Inferior parietal cortex (tissue), 1 donor: ENCODE results near the gene RUNX3.

Source experiments
- DNase-seq: peaks from one replicate; pipeline ENCODE4 v3.0.0-alpha.2; 2016; ENCODE audit errors: extremely low spot score

The RUNX3 gene

DNA sequence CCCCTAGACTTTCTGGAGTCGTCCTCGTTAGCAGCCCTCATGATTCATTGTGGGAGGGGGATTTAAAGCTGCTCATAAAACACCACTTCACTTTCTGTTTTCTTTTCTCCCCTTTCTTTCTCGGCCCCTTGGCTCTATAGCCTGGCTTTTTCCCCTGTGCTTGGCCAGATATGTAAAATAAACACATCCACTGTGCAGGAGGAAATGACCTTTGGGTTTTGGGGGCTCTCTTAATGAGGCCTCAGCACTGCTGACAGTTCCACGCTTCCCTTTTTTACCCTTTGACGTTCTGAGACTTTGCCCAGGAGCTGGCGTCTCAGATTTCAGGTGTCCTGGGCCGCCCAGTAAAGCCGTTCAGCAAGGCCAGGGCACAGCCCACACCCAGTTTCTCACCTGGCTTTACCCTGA is 65.7 kb downstream of the RUNX3 start:
- no peak for DNase-seq

DNA sequence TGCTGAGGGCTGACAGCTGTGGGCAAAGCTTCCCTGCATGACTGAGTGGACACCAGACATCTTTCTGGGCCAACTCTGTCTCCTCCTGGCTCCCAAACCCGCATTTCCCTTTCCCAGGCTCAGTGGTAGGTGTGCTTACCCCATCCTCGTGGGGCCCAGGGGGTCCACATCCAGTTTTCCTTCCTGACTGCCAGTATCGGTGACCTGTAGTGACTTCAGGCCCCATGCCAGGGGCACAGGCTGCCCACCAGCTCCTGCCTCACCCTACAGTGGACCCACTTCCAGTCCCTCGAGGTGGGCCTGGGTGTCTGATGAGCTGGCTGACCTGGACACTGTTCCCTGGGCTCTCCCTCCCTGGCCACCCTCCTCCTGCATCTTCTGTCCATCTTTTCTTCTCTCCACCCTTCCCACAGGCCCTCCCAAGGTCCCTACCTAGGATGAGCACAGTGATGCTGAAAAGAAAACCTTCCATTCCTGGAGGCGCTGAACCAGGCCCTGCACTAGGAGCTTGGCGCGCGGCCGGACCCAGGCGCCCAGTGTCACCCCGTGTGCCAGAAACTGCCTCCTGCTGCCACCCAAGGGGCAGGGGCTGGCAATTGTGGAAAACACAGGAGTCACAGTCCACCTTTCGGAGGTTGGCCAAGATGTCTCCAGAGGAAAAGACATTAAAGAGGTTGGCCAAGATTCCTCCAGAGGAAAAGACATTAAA is 67.1 kb downstream of the RUNX3 start:
- DNase-seq: no peak

DNA sequence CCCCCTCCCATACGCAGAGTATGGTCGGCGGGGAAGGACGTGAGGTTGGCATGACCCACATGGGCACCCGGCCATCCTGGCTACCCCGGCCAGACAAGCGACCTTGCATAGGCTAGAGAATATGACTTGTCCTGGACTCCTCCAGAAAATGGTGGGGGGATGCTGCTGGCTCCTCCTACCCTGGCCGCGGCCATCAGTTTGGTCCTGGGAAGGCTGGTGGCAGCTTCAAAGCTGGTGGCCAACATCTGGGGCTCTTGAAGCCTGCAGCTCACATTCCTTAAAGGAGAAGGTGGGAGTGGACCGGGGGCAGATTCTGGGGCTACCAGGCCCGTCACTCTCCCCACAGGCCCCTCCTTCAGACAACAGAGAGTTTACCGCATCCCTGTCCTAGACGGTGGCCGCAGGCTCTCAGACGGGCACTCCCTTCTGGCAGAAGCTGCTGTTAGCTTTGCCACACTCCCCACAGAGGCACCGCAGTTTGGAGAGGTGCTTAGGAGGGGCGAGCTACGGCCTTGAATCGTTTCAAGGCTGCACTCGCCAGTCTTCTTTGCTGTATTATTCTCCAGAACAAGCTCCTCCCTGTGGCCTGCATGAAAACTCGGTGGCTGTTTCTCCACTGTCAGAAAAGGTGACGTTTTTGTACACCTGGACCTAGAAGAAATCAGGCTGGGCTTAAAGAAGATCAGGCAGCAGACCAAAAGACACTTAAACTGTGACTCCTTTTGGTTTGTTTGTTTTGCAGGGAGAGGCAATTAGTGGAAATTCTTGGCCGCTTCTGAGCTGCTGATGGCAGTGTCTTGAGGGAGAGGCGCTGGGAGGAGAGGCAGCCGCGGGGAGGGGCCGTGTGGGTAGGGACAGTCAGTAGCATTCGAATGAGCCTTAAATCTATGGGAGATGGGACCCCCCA is 68.0 kb downstream of the RUNX3 start:
- DNase-seq: no peak

DNA sequence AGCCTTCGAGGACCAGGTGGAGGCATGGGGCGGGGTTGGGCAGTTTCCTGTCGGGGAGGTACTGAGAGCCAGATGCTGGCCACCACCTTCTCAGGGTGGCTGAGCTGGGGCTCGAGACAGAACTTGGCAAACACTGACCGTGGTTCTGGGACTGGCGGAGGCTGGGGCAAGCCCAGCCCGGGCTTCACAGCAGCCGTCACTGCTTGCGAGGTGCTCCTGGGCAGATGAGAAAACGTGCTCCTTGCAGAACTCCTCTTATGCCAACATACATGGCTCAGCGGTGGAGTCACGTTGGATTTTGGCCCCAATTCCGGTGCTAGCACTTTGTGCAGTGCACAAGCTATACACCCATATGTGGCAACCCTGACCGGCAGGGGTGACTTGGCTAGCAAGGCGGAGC is 69.2 kb downstream of the RUNX3 start:
- DNase-seq: no peak

DNA sequence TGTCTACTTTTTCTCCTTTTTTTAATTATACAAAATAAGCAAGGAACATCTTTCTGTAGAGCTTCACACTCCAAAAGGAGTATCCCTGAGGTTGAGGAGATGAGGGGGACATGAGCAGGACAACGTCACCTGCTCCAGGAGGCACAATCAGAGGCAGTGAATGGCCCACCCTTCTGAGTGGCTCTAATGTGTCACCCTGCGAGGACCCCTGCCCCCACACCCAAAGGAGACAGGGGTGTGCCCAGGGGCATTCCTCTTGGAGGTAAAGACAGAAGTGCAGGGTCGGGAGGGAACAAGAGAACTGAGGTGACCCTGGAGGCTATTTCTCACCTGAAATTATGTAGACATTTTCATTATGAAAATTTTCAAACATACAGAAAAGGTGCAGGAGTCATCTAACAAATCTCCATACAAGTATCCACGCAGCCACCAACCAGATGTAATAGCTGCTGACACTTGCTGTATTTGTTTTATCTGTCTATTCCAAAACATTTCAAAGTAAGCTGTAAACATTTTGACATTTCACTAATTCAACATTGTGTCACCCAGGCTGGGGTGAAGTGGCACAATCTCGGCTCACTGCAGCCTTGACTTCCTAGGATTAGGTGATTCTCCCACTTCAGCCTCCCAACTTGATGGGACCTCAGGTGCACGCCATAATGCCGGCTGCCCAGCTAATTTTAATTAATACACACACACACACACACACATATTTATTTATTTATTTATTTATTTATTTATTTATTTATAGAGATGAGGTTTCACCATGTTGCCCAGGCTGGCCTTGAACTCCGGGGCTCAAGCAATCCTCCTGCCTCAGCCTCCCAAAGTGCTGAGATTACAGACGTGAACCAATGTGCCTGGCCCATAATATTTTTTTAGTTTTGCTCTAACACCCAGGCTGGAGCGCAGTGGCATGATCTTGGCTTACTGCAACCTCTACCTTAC is 70.7 kb downstream of the RUNX3 start:
- no peak for DNase-seq

DNA sequence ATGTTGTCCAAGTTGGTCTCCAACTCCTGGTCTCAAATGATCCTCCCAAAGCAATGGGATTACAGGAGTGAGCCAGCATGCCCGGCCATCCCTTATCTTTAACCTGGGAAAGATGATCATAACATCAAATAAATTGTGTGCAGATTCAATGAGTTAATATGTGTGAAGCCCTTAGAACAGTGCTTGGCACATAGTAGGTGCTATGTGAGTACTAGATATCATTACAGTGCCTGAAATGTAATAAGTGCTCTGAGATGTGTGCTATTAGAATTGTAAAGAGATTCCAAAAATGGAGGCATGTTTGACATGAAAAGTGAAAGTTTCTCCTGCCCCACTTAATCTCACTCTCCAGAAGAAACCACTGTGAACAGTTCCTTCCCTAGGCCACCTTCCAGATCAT is 71.8 kb downstream of the RUNX3 start:
- no peak for DNase-seq

DNA sequence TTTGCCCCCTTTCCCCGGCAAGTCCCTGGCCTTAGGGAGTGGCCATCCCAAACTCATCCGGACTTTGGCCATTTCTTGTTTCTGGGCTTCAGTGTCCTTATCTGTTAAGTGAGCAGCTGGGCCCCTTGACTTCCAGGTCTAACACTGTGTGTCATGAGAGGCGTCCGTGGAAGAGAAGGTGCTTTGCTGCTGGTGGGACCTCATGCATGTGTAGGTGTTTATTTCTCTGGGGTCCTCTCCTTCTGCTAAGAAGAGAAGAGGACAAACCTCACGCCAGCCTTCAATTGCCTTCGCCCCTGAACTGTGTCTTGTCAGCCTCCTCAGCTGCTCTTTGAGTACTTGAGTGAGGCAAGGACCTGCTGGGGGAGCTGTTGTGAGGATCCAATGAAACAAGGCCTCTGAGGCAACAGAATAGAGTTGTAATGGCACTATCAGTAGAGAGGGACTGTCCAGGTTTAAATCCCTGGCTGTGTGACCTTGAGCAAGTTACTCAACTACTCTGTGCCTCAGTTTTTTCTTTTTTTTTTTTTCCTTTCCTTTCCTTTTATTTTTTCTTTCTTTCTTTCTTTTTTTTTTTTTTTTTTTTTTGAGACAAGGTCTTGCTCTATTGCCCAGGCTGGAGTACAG is 72.5 kb downstream of the RUNX3 start:
- DNase-seq: no peak

DNA sequence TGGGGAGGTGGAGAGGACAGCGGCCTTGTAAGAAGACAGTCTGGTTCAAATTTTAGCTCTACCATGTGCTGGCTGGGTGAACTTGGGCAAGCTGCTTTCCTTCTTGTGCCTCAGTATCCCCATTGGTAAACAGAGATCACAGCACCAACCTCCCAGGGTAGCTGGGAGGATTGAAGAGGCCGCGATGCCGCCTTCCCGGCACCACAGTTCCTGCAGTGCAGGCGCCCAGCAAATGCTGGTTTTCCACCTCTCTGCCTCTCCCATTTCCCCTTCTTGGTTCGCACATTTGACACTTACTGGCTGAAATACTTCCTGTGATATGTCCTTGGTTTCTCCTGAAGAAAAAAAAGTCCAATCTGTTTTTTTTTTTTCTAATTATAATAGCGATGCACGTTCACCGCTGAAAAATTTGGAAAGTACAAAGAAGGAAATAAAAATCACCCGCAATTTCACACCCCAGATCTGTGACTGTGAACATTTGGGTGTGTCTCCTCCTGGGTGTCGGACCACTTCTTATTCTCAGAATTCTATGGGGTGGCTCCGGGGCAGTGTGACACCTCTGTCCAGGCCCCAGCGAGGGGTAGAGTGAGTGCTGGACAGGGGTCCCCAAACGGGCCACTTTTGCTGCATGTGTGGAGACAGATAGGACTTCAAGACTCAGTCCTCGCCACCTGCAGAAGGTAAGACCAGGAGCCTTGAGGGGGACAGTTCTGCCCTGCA is 73.1 kb downstream of the RUNX3 start:
- no peak for DNase-seq

DNA sequence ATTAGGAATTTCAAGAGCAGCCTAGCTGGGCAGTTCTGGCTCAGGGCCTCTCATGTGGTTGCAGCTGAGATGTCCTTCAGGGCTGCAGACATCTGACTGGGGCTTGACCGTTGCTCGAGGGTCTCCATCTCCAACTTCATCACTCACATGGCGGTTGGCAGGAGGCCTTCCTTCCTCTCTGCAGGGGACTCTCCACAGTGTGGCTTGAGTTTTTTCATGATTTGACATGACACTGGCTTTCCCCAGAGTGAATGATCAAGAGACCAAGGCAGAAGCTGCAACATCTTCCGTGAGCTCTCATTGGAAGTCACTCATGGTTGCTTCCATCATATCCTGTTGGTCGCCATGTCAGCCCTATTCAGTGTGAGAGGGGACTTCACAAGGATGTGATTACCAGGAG is 74.6 kb downstream of the RUNX3 start:
- DNase-seq: no peak

DNA sequence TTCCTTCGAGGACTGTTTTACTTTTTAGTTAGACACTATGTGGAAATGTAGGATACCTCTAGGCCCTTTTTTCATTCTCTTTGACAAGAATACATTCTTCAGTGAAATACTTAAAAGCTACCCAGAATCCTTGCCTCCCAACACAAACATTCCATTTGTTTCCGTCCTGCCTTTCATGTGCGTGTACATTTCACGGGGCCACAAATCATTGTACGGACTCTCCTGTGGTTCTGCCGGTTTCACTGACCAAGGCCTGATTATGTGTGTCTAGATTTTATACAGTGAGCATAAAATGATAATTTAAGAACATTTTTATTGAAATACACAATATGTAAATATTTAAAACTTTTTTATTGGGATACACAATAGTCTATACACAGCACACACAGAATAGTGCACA is 76.4 kb downstream of the RUNX3 start:
- no peak for DNase-seq

DNA sequence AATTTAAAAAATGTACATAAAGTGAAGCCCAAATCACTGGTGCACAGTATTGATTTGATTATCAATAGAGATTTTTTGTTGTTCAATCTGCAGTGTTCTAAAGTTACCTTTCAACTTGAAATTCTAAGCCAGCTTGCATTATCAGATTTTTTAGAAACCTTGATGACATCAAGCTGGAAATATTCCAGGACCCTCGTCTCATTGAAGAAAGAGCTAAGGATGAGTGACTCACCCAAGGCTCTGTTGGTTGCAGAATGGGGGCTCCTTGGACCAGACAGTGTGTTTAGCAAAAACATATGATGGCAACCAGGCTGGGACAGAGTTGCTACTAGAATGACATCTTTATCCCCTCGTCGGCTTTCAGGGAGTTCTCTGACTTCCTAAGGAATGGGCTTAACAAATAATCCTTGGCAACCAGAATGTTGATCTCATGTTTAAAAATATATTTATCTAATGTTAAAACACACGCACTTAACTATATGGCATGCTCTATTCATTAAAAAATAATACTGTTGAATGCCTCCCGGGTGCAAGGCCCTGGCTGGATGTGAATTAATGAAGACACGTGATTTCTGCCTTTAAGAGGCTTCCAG is 79.7 kb downstream of the RUNX3 start:
- no peak for DNase-seq

DNA sequence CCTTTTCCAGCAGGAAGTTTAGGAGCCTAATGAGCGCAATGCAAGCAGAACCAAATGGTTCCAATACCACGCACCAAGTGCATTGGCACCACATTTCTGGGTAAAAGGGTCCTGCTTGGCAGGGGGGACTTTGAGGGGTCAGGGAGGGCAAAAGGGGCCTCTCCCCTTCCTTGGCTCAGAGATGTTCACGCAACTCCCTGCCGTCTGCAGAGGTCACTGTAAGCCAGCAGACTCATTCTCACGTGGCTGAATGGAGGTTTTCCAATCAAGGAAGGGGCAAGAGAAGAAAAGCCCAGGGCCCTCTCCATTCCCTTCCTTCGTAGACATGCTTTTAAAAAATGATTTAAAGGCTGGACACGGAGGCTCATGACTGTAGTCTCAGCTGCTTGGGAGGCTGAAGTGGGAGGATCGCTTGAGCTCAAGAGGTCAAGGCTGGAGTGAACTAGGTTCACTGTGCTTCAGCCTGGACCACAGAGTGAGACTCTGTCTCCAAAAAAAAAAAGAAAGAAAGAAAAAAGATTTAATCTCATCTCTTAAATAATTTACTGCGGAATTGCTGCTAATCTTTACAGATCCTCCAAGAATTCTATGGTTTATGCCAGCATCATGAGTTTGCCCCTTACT is 80.3 kb downstream of the RUNX3 start:
- DNase-seq: no peak
